Measurements from ENCODE around the gene HUNK.

- TF ChIP-seq BHLHE40 (IDR thresholded peaks at IDR 0.05; ENCODE audit: borderline replicate concordance) (no peak), SP1 (IDR thresholded peaks at IDR 0.05) (no peak), FOXK2 (IDR thresholded peaks at IDR 0.05) (no peak), HDGF (IDR thresholded peaks at IDR 0.05; ENCODE audit: borderline replicate concordance) (no peak), ELF4 (IDR thresholded peaks at IDR 0.05) (no peak), FOXA1 (IDR thresholded peaks at IDR 0.05) (no peak), ZNF384 (IDR thresholded peaks at IDR 0.05) (no peak), PKNOX1 (IDR thresholded peaks at IDR 0.05) (no peak), L3MBTL2 (conservative IDR thresholded peaks at IDR 0.05) (no peak), ARNT (IDR thresholded peaks at IDR 0.05) (no peak)
These were observed 147.7 kb downstream of the HUNK start for GRCh38 chr21:32020564-32020963.
